ENCODE results near the gene SMARCAL1.

The SMARCAL1 gene

DNA sequence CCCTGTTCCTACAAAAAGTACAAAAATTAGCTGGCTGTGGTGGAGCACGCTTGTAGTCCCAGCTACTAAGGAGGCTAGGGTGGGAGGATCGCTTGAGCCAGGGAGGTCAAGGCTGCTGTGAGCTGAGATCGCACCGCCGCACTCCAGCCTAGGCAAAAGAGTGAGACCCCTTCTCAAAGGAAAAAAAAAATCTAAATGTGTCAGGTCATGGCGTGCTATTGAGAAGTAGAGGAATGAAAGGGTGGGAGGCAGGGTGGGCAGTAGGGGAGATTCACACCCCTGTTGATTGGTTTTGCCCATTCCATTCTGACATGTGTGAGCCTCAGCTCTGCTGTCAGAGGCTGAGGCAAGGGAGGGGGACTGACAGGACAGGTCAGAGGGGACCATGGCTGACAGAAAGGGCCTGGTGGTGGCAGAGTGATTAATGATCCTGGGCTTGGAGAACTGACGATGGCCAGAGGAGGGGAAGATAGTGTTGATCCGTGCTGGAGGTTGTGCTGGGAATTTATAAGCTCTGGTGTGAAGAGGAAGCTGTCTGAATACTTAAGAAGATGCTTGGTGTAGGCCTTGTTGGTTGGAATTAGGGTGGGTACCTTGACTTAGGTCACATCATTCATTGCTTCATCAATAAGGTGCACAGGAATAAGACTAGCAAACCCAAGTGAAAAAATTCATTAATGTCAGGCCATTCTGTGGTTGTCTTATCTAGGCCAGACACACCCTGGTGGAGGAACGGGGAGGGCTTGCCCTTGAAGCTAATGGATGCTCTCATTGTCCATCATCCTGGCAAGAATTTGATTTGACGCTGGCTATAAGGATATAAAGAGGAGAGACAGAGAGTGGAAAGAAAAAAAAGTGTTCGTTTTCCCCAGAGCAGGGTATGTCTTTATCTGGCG lies 19.1 kb upstream of the SMARCAL1 start:
- DNase-seq (ENCODE audit: low spot score) = no peak

DNA sequence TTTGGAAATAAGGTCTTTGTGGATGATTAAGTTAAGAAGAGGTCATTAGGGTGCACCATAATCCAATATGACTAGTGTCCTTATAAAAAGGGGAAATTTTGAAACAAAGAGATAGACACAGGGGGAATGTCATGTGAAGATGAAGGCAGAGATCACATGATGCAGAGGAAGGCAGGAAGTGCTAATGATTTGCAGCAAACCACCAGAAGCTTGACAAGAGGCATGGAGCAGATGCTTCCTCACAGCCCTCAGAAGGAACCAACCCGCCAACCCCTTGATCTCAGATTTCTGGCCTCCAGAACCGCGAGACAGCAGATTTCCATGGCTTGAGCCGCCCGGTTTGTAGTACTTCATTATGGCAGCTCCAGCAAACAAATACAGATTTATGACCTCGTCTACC lies 17.4 kb upstream of the SMARCAL1 start:
- DNase-seq (ENCODE audit: low spot score) = no peak

DNA sequence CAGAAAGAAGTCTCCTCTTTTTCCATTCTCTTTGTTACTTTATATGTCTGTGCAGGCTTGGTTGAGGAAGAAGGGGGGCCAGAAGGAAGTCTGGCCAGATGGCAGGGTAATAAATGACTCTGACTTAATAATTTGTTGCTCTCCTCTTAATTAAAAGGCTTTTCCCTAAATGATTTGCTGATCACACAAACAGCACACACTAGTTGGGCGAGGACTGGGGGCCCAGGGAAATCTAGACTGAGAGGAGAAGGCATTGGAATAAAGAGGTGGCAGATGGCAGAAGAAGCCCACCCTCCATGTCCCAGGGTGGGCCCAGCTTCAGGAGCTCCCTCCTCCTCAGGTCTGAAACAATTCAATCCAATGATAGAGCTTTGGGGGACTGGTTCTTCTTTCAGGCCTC lies 12.7 kb upstream of the SMARCAL1 start:
- no peak for DNase-seq (ENCODE audit: low spot score)

DNA sequence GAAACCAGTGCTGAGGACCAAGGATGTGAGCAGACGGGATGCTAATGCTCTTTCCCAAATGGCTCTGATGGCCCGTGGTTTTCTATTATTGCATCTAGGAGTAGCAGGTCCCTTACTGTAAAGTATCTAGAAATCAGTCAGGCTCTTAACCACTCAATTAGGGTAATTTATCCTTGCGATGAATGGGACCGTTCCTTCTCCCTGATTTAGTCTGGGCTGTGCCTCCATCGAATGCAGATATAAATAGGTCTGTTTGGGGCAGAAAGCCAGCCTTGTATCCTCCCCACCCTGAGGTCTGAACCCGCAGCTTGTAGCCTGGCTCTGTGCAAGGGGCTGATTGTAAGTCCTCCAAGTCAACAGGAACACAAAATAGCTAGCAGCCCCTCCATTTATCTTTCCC lies 9.5 kb upstream of the SMARCAL1 start:
- DNase-seq (ENCODE audit: low spot score) = no peak

DNA sequence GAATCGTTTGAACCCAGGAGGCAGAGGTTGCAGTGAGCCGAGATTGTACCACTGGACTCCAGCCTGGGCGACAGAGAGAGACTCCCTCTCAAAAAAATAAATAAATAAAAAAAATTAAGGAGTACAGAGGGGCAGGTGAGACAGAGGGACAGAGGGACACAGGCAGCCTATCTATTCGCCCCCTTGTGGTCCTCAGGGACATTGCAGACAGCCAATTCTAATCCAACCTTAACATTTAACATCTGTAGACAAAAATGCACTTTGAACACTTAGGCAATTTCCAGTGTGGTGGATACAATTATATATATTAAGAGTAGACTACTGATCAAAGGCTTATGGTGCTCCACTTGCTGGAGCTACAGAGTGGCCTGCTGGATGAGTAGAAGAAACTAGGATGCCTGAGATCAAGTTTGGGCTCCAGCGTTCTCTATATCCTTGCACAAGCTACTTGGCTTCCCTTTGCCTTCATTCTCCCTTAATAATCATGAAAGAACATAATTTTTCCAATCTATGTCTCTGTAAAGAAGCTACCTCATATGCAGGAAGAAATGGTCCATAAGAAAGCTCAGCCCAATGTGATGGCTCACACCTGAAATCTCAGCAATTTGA lies 8.2 kb upstream of the SMARCAL1 start:
- peak; percentile 14 for DNase-seq (ENCODE audit: low spot score)

DNA sequence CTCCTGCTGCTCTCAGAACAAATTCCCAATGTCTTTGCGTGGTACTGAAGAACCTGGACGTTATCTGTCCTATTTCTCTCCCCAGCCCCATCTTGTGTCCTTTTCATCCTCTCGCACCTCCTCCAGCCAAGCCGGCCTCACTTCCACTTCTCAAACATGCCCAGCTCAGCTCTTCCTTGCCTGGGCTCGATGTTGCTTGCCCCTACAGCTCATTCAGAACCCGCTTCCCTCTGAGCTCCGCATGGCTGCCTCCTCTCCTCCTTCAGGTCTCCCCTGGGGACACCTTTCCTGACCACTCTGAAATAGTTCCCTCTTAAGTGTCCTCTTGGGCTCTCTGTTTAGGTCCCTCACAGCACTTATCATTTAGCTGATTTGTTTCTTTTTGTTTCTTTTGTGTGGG lies 6.7 kb upstream of the SMARCAL1 start:
- no peak for DNase-seq (ENCODE audit: low spot score)

DNA sequence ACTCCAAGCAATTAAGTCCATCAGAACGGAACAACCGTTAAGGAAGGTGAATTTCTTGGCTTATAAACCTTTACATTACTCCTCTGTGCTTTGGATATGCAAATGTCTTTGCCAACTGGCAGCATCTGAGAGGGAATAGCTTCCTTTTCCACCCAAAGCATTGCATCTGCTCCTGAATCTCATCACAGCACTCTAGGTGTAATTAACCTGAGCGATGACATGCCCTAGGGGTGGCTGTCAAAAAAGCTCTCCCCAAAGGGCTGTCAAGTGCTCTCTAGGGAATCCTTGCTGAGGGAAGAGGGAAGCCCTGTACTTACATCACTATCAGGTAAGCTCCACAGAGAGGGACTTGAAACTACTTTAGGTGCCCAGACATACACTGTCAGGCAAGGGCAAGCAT lies 5.5 kb upstream of the SMARCAL1 start:
- no peak for DNase-seq (ENCODE audit: low spot score)

GRCh38 chr2:216408426-216409290 lies 3.6 kb upstream of the SMARCAL1 start:
- DNase-seq (ENCODE audit: low spot score) = no peak

GRCh38 chr2:216410550-216410949 lies 1.7 kb upstream of the SMARCAL1 start:
- DNase-seq (ENCODE audit: low spot score) = no peak

GRCh38 chr2:216413882-216414281 lies 1.6 kb downstream of the SMARCAL1 start:
- DNase-seq (ENCODE audit: low spot score) = no peak

DNA sequence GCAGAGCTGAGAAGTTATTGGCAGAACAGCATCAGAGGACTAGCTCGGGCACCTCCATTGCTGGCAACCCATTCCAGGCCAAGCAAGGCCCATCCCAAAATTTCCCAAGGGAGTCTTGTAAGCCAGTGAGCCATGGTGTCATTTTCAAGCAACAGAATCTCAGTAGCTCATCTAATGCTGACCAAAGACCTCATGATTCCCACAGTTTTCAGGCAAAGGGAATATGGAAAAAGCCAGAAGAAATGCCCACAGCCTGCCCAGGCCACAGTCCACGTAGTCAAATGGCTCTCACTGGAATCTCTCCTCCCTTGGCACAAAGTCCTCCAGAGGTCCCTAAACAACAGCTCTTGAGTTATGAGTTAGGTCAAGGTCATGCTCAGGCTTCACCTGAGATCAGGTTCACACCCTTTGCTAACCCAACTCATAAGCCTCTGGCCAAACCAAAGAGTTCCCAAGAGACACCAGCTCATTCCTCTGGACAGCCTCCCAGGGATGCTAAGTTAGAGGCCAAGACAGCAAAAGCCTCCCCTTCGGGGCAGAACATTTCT lies 2.6 kb downstream of the SMARCAL1 start:
- DNase-seq (ENCODE audit: low spot score) = no peak

DNA sequence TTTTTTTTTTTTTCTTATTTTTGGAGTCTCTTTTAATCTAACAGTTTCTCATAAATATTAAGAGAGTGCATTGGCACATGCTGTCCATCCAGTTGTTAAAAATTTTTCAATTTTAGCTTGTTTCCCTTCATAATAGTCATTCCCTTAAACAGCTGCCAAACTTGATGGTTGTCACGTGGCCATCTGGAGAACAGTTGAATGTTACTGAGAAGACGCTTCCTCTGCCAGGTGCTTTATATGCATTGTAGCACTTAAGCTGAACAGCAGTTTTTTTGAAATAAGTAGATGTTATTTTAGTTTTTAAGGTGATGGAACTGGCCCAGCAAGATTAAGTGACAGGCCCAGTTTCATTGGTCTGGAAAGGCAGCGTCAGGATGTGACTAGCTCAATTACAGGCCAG lies 3.3 kb downstream of the SMARCAL1 start:
- DNase-seq (ENCODE audit: low spot score) = no peak

- no peak for DNase-seq (ENCODE audit: low spot score)
These were observed 4.5 kb downstream of the SMARCAL1 start for GRCh38 chr2:216416571-216417307.

DNA sequence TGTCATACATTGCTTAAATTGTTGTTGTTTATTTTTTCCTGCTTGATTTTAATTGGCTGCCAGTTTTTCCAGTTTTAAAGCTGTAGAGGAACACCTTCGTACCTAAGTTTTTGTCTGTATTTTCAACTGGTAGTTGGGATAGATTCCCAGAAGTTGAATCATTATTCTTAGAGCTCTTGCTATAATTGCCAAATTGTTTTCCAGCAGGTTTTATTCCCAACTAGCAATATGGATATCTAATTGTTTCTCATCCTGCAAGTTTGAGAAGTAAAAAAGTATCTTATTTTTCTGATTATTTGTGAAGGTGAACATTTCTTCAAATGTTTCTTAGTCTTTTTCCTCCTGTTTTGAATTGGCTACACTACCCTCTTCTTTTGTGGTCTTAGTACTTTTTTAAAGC lies 6.7 kb downstream of the SMARCAL1 start:
- DNase-seq (ENCODE audit: low spot score) = no peak

GRCh38 chr2:216420367-216421101 lies 8.2 kb downstream of the SMARCAL1 start:
- no peak for DNase-seq (ENCODE audit: low spot score)

DNA sequence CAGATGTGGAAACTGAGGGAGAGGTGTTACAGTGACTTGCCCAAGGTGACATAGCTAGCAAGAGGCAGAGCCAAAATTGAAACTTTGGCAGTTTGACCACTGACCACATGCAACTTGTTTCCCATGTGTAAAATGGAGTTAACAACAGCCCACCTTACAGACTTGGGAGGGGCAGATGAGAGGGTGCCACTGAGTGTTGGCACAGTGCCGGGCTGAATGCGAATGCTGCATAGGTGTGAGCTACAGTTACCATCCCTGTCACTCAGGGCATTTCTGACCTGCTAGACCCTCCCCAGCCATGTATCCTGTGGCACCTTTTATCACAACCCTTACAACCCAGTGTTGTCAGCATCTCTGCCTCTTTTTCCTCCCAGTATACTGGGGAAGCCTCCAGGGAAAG lies 10.8 kb downstream of the SMARCAL1 start:
- DNase-seq (ENCODE audit: low spot score) = no peak

DNA sequence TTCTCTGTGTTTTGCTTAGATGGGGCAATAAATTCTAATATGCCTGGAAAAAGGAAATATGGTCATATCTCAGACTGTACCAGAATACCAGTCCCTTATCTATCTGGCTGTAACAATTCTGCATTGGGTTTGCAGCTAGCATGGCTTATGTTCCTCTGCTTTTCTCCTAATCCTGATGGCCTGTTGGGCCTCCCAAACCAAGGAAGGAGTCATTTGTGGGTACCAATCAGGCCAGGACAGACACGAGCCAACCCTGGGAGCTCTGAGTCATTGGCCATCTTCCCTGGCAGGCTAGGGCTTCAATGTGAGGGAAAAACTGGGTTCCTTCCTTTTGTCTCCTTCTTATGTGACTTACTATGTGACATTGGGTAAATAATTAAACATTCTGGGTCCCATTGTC lies 12.0 kb downstream of the SMARCAL1 start:
- DNase-seq (ENCODE audit: low spot score) = no peak

DNA sequence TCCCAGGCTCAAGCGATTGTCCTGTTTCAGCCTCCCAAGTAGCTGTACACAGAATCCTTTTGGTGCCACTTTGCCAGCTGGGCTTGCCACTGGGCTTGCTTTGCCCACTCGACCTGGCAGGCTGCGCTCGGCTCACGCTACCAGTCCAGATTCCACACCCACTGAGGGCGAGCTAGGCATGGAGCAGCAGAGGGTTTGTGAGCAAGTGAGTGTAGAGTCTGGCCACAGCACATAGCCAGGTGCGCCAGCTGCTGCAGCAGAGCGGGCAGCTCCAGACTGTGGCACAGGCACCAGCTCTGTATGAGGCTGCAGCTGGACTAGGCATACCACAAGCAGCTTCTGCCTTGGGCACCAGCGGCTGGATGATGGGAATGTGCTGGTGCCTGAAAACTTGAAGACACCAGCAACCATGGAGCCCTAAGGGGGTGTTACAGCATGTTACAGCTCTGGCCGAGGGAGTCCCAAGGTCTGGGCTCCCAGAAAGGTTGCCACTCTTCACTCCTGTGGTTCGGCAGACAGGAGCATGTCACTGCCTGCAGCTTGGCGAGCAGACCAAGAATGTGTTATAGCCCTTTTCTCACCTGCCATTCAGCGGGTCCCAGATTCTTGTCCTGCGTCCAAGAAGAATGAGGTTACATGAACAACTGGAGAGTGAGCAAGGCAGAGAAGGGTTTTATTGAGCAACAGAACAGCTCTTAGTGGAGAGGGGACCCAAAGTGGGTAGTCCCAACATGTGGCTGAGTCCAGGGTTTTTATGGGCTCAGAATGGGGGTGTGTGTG lies 12.9 kb downstream of the SMARCAL1 start:
- no peak for DNase-seq (ENCODE audit: low spot score)

- DNase-seq (ENCODE audit: low spot score) = no peak
These were observed 14.0 kb downstream of the SMARCAL1 start for GRCh38 chr2:216426166-216426777.

DNA sequence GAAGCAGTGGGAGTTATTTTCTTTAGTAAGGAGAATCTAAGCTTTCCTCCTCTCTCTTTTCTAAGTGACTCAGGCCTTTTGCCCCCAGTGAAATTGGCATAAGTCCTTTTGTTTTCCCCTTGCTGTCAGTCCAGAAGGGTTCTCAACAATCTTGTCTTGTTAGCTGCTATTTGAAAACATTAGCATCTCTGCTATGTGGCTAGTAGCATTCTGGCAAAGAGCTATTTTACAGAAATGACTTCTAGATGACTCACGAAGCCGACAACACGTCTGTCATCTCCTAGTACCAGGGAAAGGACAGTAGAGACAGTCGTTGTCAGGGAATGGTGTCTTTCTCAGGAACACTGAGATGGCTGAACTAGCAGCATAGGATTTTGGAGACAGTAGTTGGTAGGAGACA lies 14.7 kb downstream of the SMARCAL1 start:
- no peak for DNase-seq (ENCODE audit: low spot score)

Measured in HuH-7 (cell line).